Caco-2 (cell line): ENCODE data around the gene CBR4. TPM values are rescaled to one million over a fixed set of nuclear protein-coding genes. Genes with fewer than 3 reads are reported as not detected.

ENCODE experiments used
- BruUV-seq: library from RNA; stranded (reverse); fragments of 400-500 nt; replicated peaks from 2 replicates; lab custom pipeline; 2021; lab: Mats Ljungman, UMichigan
- CTCF ChIA-PET: fragments of 300-600 bp; sonication (Branson Sonifier 250); formaldehyde crosslinking; loops from one replicate; lab custom pipeline; 2022; ENCODE audit warnings: antibody characterized with exemption; lab: Charles Lee
- POLR2A ChIA-PET: fragments of 300-600 bp; sonication (Branson Sonifier 250); formaldehyde crosslinking; loops from one replicate; lab custom pipeline; 2022; ENCODE audit warnings: antibody characterized with exemption; lab: Charles Lee
- DNase-seq, 2 experiments: peaks; one replicate each; pipeline versions ENCODE4 v3.0.0 to v3.0.0-alpha.2; 2020 to 2022
- H3K27me3 ChIP-seq: replicated peaks from 2 replicates; pipeline ENCODE4 v1.6.0; 2011; ENCODE audit warnings: low read length; ENCODE audit not compliant: control insufficient read depth, insufficient read depth
- H3K36me3 ChIP-seq: 2 replicates; pipeline ENCODE4 v1.5.1; 2011; ENCODE audit warnings: low read length; ENCODE audit not compliant: control insufficient read depth, insufficient read depth
- H3K4me1 ChIP-seq: fragments of 250-450 bp; sonication (Bioruptor Pico); 2 replicates; pipeline ENCODE4 v1.5.1; 2020; ENCODE audit warnings: mild to moderate bottlenecking
- H3K4me3 ChIP-seq: 2 replicates; pipeline ENCODE4 v1.5.1; 2011; ENCODE audit warnings: low read depth, mild to moderate bottlenecking, control low read depth, low read length
- H3K9me3 ChIP-seq: fragments of 250-450 bp; sonication (Bioruptor Pico); 2 replicates; pipeline ENCODE4 v1.5.1; 2020; ENCODE audit warnings: mild to moderate bottlenecking, moderate library complexity
- H3K27ac Mint-ChIP-seq: one replicate; pipeline ENCODE4 v1.8.0; 2022; ENCODE audit warnings: mixed read lengths; ENCODE audit not compliant: unreplicated experiment
- H3K27me3 Mint-ChIP-seq: one replicate; pipeline ENCODE4 v1.8.0; 2022; ENCODE audit warnings: mixed read lengths; ENCODE audit not compliant: insufficient read depth, unreplicated experiment
- H3K36me3 Mint-ChIP-seq: one replicate; pipeline ENCODE4 v1.8.0; 2022; ENCODE audit warnings: mild to moderate bottlenecking, mixed read lengths; ENCODE audit not compliant: insufficient read depth, unreplicated experiment
- H3K4me1 Mint-ChIP-seq: one replicate; pipeline ENCODE4 v1.8.0; 2022; ENCODE audit warnings: low read depth, mixed read lengths; ENCODE audit not compliant: unreplicated experiment
- H3K4me3 Mint-ChIP-seq: one replicate; pipeline ENCODE4 v1.8.0; 2022; ENCODE audit warnings: mild to moderate bottlenecking, moderate library complexity, mixed read lengths; ENCODE audit not compliant: unreplicated experiment
- H3K9me3 Mint-ChIP-seq: one replicate; pipeline ENCODE4 v1.8.0; 2022; ENCODE audit warnings: mixed read lengths; ENCODE audit not compliant: unreplicated experiment
- CTCF ChIP-seq, 2 experiments: fragments of 200-600 bp in 1 of 2; IDR thresholded peaks; 1 replicate in 1 of 2; 2 replicates in 1 of 2; pipeline versions ENCODE4 v1.5.1 to v1.8.0; 2011 to 2022; ENCODE audit warnings: antibody characterized with exemption in 1 of 2, control low read depth in 1 of 2, inconsistent platforms in 1 of 2, low read depth in 1 of 2, low read length in 1 of 2, mild to moderate bottlenecking in 1 of 2, moderate library complexity in 1 of 2; ENCODE audit not compliant: insufficient read depth in 1 of 2, severe bottlenecking in 1 of 2, unreplicated experiment in 1 of 2
- intact Hi-C: fragments of 100-400 bp; cut with micrococcal nuclease; formaldehyde crosslinking; loops from one replicate; pipeline ENCODE4 v1.10.0; 2022; ENCODE audit not compliant: unreplicated experiment
- total RNA-seq: library from RNA; stranded (reverse); gene quantifications from 2 replicates; pipeline ENCODE4 v1.2.3, GENCODE V29; 2022

The CBR4 gene
- total RNA-seq, 1 experiment from 2014 or later, result 22.5 TPM

GRCh38 chr4:169033660-169034059 is 23.6 kb upstream of the CBR4 start:
- no peak overlapping the region for H3K4me3 Mint-ChIP-seq
- Histone ChIP-seq H3K4me3 (no peak overlapping the region), H3K27me3 (no peaks in the 10 kb centered on the region), H3K4me1 (peaks cover 8% of the 10 kb centered on the region; the same call in 1 of the 2 replicates), H3K9me3 (no peaks in the 10 kb centered on the region), H3K36me3 (no peaks in the 10 kb centered on the region)
- H3K27ac Mint-ChIP-seq, result no peak overlapping the region
- no peaks in the 10 kb centered on the region for H3K9me3 Mint-ChIP-seq
- no peak for TF ChIP-seq CTCF (IDR thresholded peaks at IDR 0.05; ENCODE audit: insufficient read depth in 1 of 2, low read depth in 1 of 2, low read length in 1 of 2, severe bottlenecking in 1 of 2, unreplicated experiment in 1 of 2)
- peaks cover 14% of the 10 kb centered on the region for H3K4me1 Mint-ChIP-seq
- H3K36me3 Mint-ChIP-seq, result no peaks in the 10 kb centered on the region
- no TSS peak for BruUV-seq
- ChIA-PET CTCF (no interaction called here), POLR2A (no interaction called here)
- intact Hi-C loops, result no loop called here
- DNase-seq, result peak in 1 of 2 experiments; percentile 11
- H3K27me3 Mint-ChIP-seq, result no peaks in the 10 kb centered on the region

GRCh38 chr4:169032883-169033645 is 23.0 kb upstream of the CBR4 start:
- POLR2A ChIA-PET, result no interaction called here
- Mint-ChIP-seq H3K27ac (no peak overlapping the region), H3K36me3 (no peaks in the 10 kb centered on the region), H3K9me3 (no peaks in the 10 kb centered on the region), H3K27me3 (no peaks in the 10 kb centered on the region), H3K4me3 (no peak overlapping the region), H3K4me1 (peaks cover 14% of the 10 kb centered on the region)
- H3K36me3 ChIP-seq, result no peaks in the 10 kb centered on the region
- intact Hi-C loops, result no loop called here
- H3K4me3 ChIP-seq, result no peak overlapping the region
- no peaks in the 10 kb centered on the region for H3K27me3 ChIP-seq
- no peak for DNase-seq
- peaks cover 8% of the 10 kb centered on the region; the same call in 1 of the 2 replicates for H3K4me1 ChIP-seq
- CTCF ChIA-PET, result no interaction called here
- no TSS peak for BruUV-seq
- H3K9me3 ChIP-seq, result no peaks in the 10 kb centered on the region
- TF ChIP-seq CTCF (IDR thresholded peaks at IDR 0.05; ENCODE audit: insufficient read depth in 1 of 2, low read depth in 1 of 2, low read length in 1 of 2, severe bottlenecking in 1 of 2, unreplicated experiment in 1 of 2), result no peak

GRCh38 chr4:169032194-169032593 is 22.1 kb upstream of the CBR4 start:
- intact Hi-C loops, result no loop called here
- Mint-ChIP-seq H3K4me3 (no peak overlapping the region), H3K27me3 (no peaks in the 10 kb centered on the region), H3K27ac (peak overlapping the region; percentile 1), H3K4me1 (peaks cover 12% of the 10 kb centered on the region), H3K9me3 (no peaks in the 10 kb centered on the region), H3K36me3 (no peaks in the 10 kb centered on the region)
- Histone ChIP-seq H3K27me3 (no peaks in the 10 kb centered on the region), H3K9me3 (no peaks in the 10 kb centered on the region), H3K4me3 (no peak overlapping the region), H3K4me1 (peaks cover 8% of the 10 kb centered on the region; the same call in 1 of the 2 replicates), H3K36me3 (no peaks in the 10 kb centered on the region)
- BruUV-seq, result no TSS peak
- ChIA-PET CTCF (no interaction called here), POLR2A (no interaction called here)
- DNase-seq, result no peak
- TF ChIP-seq CTCF (IDR thresholded peaks at IDR 0.05; ENCODE audit: insufficient read depth in 1 of 2, low read depth in 1 of 2, low read length in 1 of 2, severe bottlenecking in 1 of 2, unreplicated experiment in 1 of 2), result no peak
